ENCODE measurements around the gene AADACL4.

DNA sequence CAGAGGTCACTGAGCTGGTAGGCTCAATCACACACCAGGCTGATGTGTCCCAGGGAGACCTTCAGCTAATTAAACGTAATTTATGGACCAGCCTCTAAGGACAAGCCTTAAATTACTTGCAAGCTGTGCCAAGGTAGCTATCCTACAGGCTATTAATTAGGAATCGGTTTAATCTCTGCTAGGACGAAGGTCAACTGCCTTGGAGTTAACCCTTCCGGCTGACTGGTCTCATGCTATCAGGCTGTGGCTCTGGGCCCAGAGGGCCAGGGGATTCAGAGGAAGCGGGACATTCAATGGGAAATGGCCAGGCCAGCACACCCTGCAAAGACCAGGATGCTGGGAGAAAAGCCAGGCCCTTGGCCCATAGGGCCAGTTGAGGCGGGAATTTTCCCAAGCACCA is 44.9 kb upstream of the AADACL4 start:
- TF ChIP-seq POLR2A (IDR thresholded peaks at IDR 0.05) = no peak
- TF ChIP-seq, protein P1, sequence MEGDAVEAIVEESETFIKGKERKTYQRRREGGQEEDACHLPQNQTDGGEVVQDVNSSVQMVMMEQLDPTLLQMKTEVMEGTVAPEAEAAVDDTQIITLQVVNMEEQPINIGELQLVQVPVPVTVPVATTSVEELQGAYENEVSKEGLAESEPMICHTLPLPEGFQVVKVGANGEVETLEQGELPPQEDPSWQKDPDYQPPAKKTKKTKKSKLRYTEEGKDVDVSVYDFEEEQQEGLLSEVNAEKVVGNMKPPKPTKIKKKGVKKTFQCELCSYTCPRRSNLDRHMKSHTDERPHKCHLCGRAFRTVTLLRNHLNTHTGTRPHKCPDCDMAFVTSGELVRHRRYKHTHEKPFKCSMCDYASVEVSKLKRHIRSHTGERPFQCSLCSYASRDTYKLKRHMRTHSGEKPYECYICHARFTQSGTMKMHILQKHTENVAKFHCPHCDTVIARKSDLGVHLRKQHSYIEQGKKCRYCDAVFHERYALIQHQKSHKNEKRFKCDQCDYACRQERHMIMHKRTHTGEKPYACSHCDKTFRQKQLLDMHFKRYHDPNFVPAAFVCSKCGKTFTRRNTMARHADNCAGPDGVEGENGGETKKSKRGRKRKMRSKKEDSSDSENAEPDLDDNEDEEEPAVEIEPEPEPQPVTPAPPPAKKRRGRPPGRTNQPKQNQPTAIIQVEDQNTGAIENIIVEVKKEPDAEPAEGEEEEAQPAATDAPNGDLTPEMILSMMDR (IDR thresholded peaks at IDR 0.05) = no peak

Data from lower leg skin (tissue), 3 donors.